BLaER1 (cell line): Measurements from ENCODE around the gene DCDC1.

Experiments used
- H3K27ac ChIP-seq: shearing (Covaris generic); formaldehyde crosslinking; 2 replicates; pipeline ENCODE4 v1.8.1; 2022
- H3K27me3 ChIP-seq: shearing (Covaris generic); formaldehyde crosslinking; 2 replicates; pipeline ENCODE4 v1.8.1; 2022
- H3K36me3 ChIP-seq: shearing (Covaris generic); formaldehyde crosslinking; 2 replicates; pipeline ENCODE4 v1.8.1; 2022
- H3K4me1 ChIP-seq: shearing (Covaris generic); formaldehyde crosslinking; 2 replicates; pipeline ENCODE4 v1.8.1; 2022
- H3K4me2 ChIP-seq: shearing (Covaris generic); formaldehyde crosslinking; 2 replicates; pipeline ENCODE4 v1.8.1; 2022
- H3K4me3 ChIP-seq: shearing (Covaris generic); formaldehyde crosslinking; 2 replicates; pipeline ENCODE4 v1.8.1; 2022
- H3K9ac ChIP-seq: shearing (Covaris generic); formaldehyde crosslinking; 2 replicates; pipeline ENCODE4 v1.8.1; 2022
- H3K9me3 ChIP-seq: shearing (Covaris generic); formaldehyde crosslinking; 2 replicates; pipeline ENCODE4 v1.8.1; 2022
- H4K20me1 ChIP-seq: shearing (Covaris generic); formaldehyde crosslinking; 2 replicates; pipeline ENCODE4 v1.8.1; 2022
- Cebpa-rat ChIP-seq: shearing (Covaris generic); IDR thresholded peaks from 2 replicates; pipeline ENCODE4 v1.8.1; 2022

DCDC1 gene

GRCh38 chr11:31369348-31370329 is at the start of gene DCDC1, which contains the start of gene DNAJC24:
DCDC1 (minus strand) TSS chr11:31369739; CDS start chr11:31328280, 41,459 bp downstream.
DNAJC24 (plus strand) TSS chr11:31369860; CDS start chr11:31370749, 889 bp downstream.
- peak within 1 kb of the TSS; percentile 45; the same call in 1 of the 2 replicates for H3K27ac ChIP-seq
- H4K20me1 ChIP-seq: no peaks in the 10 kb centered on the region

DNA sequence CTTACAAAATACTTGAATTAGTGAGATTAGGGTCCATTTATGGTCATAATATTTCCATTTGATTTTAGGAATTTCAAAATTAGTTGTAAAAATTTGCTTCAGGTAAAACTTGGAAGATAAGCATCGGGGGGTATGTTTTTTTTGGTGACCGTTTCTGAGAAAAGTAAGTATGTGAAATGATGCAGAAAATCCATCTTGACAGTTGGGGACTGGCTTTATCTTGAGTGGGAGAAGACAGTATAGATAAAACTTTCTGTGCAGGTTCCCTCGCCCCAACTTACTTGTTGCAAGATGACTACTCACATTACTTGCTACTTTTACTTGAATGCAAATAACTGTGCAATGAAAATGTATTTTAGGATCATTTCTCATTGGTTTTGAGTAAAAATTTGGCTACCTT is 49.6 kb upstream of the DCDC1 start:
- no peak for TF ChIP-seq Cebpa-rat
- H3K4me3 ChIP-seq: no peak overlapping the region
- H3K4me2 ChIP-seq: no peak overlapping the region

More at GRCh38 chr11:31369348-31370329, at the start of gene DCDC1, which contains the start of gene DNAJC24:
- Histone ChIP-seq H3K4me2 (peak within 1 kb of the TSS; percentile 88), H3K9me3 (no peaks in the 10 kb centered on the region), H3K4me3 (peak within 1 kb of the TSS; percentile 75), H3K4me1 (peaks cover 11% of the 10 kb centered on the region), H3K36me3 (no peaks in the 10 kb centered on the region), H3K27me3 (no peaks in the 10 kb centered on the region), H3K9ac (peak within 1 kb of the TSS; percentile 83)
- TF ChIP-seq Cebpa-rat: no peak

GRCh38 chr11:31417816-31418215 is 48.3 kb upstream of the DCDC1 start:
- no peak overlapping the region for H3K9ac ChIP-seq
- no peak overlapping the region for H3K4me2 ChIP-seq
- no peaks in the 10 kb centered on the region for H3K27me3 ChIP-seq

More for the DNA sequence above, 49.6 kb upstream of the DCDC1 start:
- no peaks in the 10 kb centered on the region for H4K20me1 ChIP-seq
- no peaks in the 10 kb centered on the region for H3K4me1 ChIP-seq
- no peaks in the 10 kb centered on the region for H3K36me3 ChIP-seq
- no peaks in the 10 kb centered on the region for H3K27me3 ChIP-seq
- no peak overlapping the region for H3K9ac ChIP-seq
- H3K27ac ChIP-seq: no peak overlapping the region
- no peaks in the 10 kb centered on the region for H3K9me3 ChIP-seq

GRCh38 chr11:31417357-31417756 is 47.8 kb upstream of the DCDC1 start:
- Histone ChIP-seq H4K20me1 (no peaks in the 10 kb centered on the region), H3K4me3 (no peak overlapping the region), H3K4me1 (no peaks in the 10 kb centered on the region), H3K27ac (no peak overlapping the region), H3K9me3 (no peaks in the 10 kb centered on the region), H3K4me2 (no peak overlapping the region), H3K9ac (no peak overlapping the region), H3K36me3 (no peaks in the 10 kb centered on the region), H3K27me3 (no peaks in the 10 kb centered on the region)
- TF ChIP-seq Cebpa-rat: no peak

More at GRCh38 chr11:31417816-31418215, 48.3 kb upstream of the DCDC1 start:
- H3K4me3 ChIP-seq: no peak overlapping the region
- H3K36me3 ChIP-seq: no peaks in the 10 kb centered on the region
- no peak overlapping the region for H3K27ac ChIP-seq
- H4K20me1 ChIP-seq: no peaks in the 10 kb centered on the region
- no peak for TF ChIP-seq Cebpa-rat
- H3K4me1 ChIP-seq: no peaks in the 10 kb centered on the region
- H3K9me3 ChIP-seq: no peaks in the 10 kb centered on the region

DNA sequence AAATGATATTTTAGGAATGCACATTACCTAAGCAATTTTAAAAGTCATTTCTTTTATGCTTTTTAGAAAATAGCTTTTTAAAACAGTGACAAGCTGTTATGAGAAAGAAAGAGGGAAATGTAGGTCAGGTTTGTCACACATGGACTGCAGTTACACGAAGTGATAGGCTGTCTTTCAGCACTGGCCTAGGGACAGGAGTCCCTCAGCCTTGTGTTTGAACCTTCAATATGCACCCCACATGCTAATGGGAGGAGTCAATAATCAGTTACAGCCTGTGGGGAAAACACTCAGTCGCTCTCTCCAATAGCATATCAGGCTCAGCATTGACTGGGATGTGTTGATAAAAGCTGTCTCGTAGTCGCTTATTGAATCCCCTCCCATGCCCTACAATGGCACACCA is 45.9 kb upstream of the DCDC1 start:
- Histone ChIP-seq H3K27ac (no peak overlapping the region), H3K4me3 (no peak overlapping the region)
- TF ChIP-seq Cebpa-rat: no peak

GRCh38 chr11:31414338-31414737 is 44.8 kb upstream of the DCDC1 start:
- TF ChIP-seq Cebpa-rat: no peak
- Histone ChIP-seq H4K20me1 (no peaks in the 10 kb centered on the region), H3K9ac (no peak overlapping the region), H3K4me1 (no peaks in the 10 kb centered on the region), H3K27ac (no peak overlapping the region), H3K36me3 (no peaks in the 10 kb centered on the region), H3K4me3 (no peak overlapping the region), H3K9me3 (no peaks in the 10 kb centered on the region), H3K27me3 (no peaks in the 10 kb centered on the region), H3K4me2 (no peak overlapping the region)

More for the DNA sequence above, 45.9 kb upstream of the DCDC1 start:
- H3K4me2 ChIP-seq: no peak overlapping the region
- H4K20me1 ChIP-seq: no peaks in the 10 kb centered on the region
- no peaks in the 10 kb centered on the region for H3K27me3 ChIP-seq
- H3K4me1 ChIP-seq: no peaks in the 10 kb centered on the region
- H3K9me3 ChIP-seq: no peaks in the 10 kb centered on the region
- no peaks in the 10 kb centered on the region for H3K36me3 ChIP-seq
- no peak overlapping the region for H3K9ac ChIP-seq

DNA sequence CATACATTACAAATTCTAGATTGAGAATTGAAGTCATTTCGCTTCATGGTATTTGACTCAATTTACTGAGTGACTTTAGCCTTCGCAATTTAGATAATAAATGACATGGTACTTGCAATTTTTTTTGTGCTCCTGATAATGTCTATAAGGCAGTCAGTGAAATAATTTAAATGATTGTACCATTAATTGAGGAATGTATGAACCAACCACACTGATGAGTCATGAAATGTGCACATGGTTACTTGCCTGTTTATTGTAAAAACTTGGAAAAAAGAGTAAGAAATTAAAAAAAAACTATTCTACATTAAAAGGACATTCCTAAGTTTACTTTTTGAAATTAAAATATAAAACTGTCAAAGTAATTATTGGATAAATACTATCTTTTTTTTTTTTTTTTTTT is 43.4 kb upstream of the DCDC1 start:
- Histone ChIP-seq H3K9me3 (no peaks in the 10 kb centered on the region), H3K27ac (no peak overlapping the region), H3K4me2 (no peak overlapping the region), H3K4me1 (no peaks in the 10 kb centered on the region), H3K36me3 (no peaks in the 10 kb centered on the region), H3K4me3 (no peak overlapping the region), H3K27me3 (no peaks in the 10 kb centered on the region), H3K9ac (no peak overlapping the region), H4K20me1 (no peaks in the 10 kb centered on the region)
- TF ChIP-seq Cebpa-rat: no peak

GRCh38 chr11:31408201-31408600 is 38.7 kb upstream of the DCDC1 start:
- no peak overlapping the region for H3K4me3 ChIP-seq
- H4K20me1 ChIP-seq: no peaks in the 10 kb centered on the region
- no peak overlapping the region for H3K27ac ChIP-seq
- no peaks in the 10 kb centered on the region for H3K9me3 ChIP-seq
- TF ChIP-seq Cebpa-rat: no peak
- no peak overlapping the region for H3K9ac ChIP-seq
- H3K36me3 ChIP-seq: no peaks in the 10 kb centered on the region
- H3K4me1 ChIP-seq: no peaks in the 10 kb centered on the region
- H3K4me2 ChIP-seq: no peak overlapping the region
- H3K27me3 ChIP-seq: no peaks in the 10 kb centered on the region

- Histone ChIP-seq H3K4me1 (no peaks in the 10 kb centered on the region), H3K9me3 (peaks cover 3% of the 10 kb centered on the region; the same call in 1 of the 2 replicates), H3K27ac (no peak overlapping the region)
Measured at GRCh38 chr11:31404614-31405013, 35.1 kb upstream of the DCDC1 start.

GRCh38 chr11:31397239-31397834 is 27.8 kb upstream of the DCDC1 start:
- TF ChIP-seq Cebpa-rat: no peak
- H3K36me3 ChIP-seq: 0 out of 2 replicates have a peak, but pooled peaks cover 6% of the 10 kb centered on the region
- no peak overlapping the region for H3K27ac ChIP-seq
- H3K27me3 ChIP-seq: no peaks in the 10 kb centered on the region
- H3K4me1 ChIP-seq: no peaks in the 10 kb centered on the region
- H3K9me3 ChIP-seq: peaks cover 3% of the 10 kb centered on the region; the same call in 1 of the 2 replicates
- H3K4me3 ChIP-seq: no peak overlapping the region
- H3K4me2 ChIP-seq: no peak overlapping the region
- H4K20me1 ChIP-seq: no peaks in the 10 kb centered on the region
- no peak overlapping the region for H3K9ac ChIP-seq

More at GRCh38 chr11:31404614-31405013, 35.1 kb upstream of the DCDC1 start:
- H3K9ac ChIP-seq: no peak overlapping the region
- no peak overlapping the region for H3K4me3 ChIP-seq
- no peaks in the 10 kb centered on the region for H4K20me1 ChIP-seq
- H3K4me2 ChIP-seq: no peak overlapping the region
- no peaks in the 10 kb centered on the region for H3K27me3 ChIP-seq
- TF ChIP-seq Cebpa-rat: no peak
- no peaks in the 10 kb centered on the region for H3K36me3 ChIP-seq
